T-helper 22 cell (primary cell): ENCODE results near the gene IGSF3.
"Not testable (repeated sequence)": the region's sequence is repeated elsewhere in the genome, so short reads cannot be mapped to it uniquely, and the experiment has no call there.

Source experiments
- DNase-seq: peaks from one replicate; pipeline ENCODE4 v3.0.0-alpha.2; 2020; ENCODE audit warnings: low read depth

Gene IGSF3

GRCh38 chr1:116573431-116574095 lies 94.0 kb downstream of the IGSF3 start:
- DNase-seq: no peak

GRCh38 chr1:116572771-116573430 lies 94.6 kb downstream of the IGSF3 start:
- no peak for DNase-seq

GRCh38 chr1:116572099-116572498 lies 95.4 kb downstream of the IGSF3 start:
- DNase-seq: no peak

GRCh38 chr1:116571215-116571919 lies 96.2 kb downstream of the IGSF3 start:
- no peak for DNase-seq

- peak; percentile 61 for DNase-seq
These were observed 96.9 kb downstream of the IGSF3 start, which contains the start of gene CD58 for GRCh38 chr1:116570358-116571214. CD58 (minus strand) TSS chr1:116571026; CDS start chr1:116570972, 54 bp downstream.

- peak; percentile 56 for DNase-seq
These were observed 97.7 kb downstream of the IGSF3 start for GRCh38 chr1:116569776-116570357.

- no peak for DNase-seq
These were observed 98.2 kb downstream of the IGSF3 start for GRCh38 chr1:116569381-116569670.

- no peak for DNase-seq
These were observed 98.7 kb downstream of the IGSF3 start for GRCh38 chr1:116568662-116569380.

GRCh38 chr1:116567790-116568661 lies 99.5 kb downstream of the IGSF3 start:
- no peak for DNase-seq

GRCh38 chr1:116565222-116565621 lies 102.3 kb downstream of the IGSF3 start:
- DNase-seq: no peak

- DNase-seq: no peak
These were observed 103.1 kb downstream of the IGSF3 start for GRCh38 chr1:116564426-116564825.

- not testable (repeated sequence) for DNase-seq
These were observed 105.1 kb downstream of the IGSF3 start for GRCh38 chr1:116562465-116562864.

GRCh38 chr1:116561563-116561962 lies 106.0 kb downstream of the IGSF3 start:
- no peak for DNase-seq

- DNase-seq: no peak
These were observed 106.6 kb downstream of the IGSF3 start for GRCh38 chr1:116560704-116561490.

- no peak for DNase-seq
These were observed 108.2 kb downstream of the IGSF3 start for GRCh38 chr1:116559304-116559761.

- no peak for DNase-seq
These were observed 109.0 kb downstream of the IGSF3 start for GRCh38 chr1:116558571-116558970.

GRCh38 chr1:116558140-116558549 lies 109.4 kb downstream of the IGSF3 start:
- DNase-seq: no peak

- no peak for DNase-seq
These were observed 110.1 kb downstream of the IGSF3 start for GRCh38 chr1:116557323-116557878.
